Measurements from ENCODE around the gene DOCK4. TPM values are rescaled to one million over a fixed set of nuclear protein-coding genes. Genes with fewer than 3 reads are reported as not detected.

DOCK4 gene
- total and polyA plus RNA-seq, 10 of the 15 experiments (the other 5 are each of a cell fraction or from before 2014, with no cell fraction given): 0.03 to 0.73 (median 0.38) TPM

DNA sequence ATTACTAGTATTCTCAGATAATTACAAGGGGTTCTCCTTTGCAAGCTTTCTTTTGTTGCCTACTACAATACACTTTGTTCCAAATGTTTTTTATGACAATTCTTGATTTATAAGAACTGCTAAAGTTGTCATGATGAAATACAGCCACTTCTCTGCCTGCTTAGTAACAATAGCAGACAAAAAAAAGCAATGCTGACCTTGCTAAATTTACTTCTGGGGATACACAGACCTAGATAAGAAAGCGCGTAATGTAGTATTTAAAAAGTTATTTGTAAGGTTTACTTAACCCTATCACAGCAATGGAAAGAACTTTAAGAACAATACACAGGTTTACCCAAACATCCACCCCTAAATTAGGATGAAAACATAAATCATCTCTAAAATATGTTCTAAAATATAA lies 311.1 kb downstream of the DOCK4 start (continued):
- TF ChIP-seq, protein P1, sequence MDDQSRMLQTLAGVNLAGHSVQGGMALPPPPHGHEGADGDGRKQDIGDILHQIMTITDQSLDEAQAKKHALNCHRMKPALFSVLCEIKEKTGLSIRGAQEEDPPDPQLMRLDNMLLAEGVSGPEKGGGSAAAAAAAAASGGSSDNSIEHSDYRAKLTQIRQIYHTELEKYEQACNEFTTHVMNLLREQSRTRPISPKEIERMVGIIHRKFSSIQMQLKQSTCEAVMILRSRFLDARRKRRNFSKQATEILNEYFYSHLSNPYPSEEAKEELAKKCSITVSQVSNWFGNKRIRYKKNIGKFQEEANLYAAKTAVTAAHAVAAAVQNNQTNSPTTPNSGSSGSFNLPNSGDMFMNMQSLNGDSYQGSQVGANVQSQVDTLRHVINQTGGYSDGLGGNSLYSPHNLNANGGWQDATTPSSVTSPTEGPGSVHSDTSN (IDR thresholded peaks at IDR 0.05; ENCODE audit: insufficient replicate concordance, low read depth, low read length): no peak
- no peak for TF ChIP-seq NR2C1 (IDR thresholded peaks at IDR 0.05)

DNA sequence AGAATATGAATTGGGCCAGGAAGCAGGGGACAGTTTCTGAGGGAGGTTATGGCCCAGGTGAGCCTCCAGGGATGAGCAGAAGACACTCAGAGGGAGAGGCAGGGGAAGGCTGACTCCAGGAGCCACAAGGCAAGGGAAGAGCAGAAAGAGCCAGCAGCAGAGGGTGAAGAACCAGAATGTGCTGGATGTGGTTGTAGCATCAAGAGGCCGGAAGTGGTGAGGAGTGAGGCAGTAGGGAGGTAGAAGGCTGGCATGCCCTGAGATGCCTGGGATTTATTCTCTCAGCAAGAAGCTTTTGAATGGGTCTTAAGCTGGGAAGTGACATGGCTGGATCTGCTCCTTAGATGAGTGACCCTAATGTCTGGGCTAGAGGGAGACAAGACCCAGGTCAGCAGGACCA lies 311.7 kb downstream of the DOCK4 start:
- ATAC-seq: no peak
- no peak for FAIRE-seq
- no peaks in the 10 kb centered on the region for H3K27me3 ChIP-seq (replicated peaks in 1 of 2; ENCODE audit: control insufficient read depth in 2 of 2, insufficient read depth in 2 of 2, low read length in 1 of 2)
- ChIA-PET RAD21 (ENCODE audit: unreplicated experiment) (no interaction called here), SMC1A (ENCODE audit: uncharacterized antibody, unreplicated experiment) (interaction anchor here (0.7 kb wide), 1 partner anchor 27 kb away, joined by 4 read pairs; no protein-coding TSS in a partner anchor), CTCF (no interaction called here), POLR2A (no interaction called here)
- in situ Hi-C loops (cut with MboI) (no loop called here), intact Hi-C loops (cut with micrococcal nuclease; ENCODE audit: unreplicated experiment) (no loop called here)
- H3K9ac ChIP-seq (ENCODE audit: control insufficient read depth, insufficient read depth, low read length): no peak overlapping the region
- H3K36me3 ChIP-seq (ENCODE audit: control insufficient read depth in 2 of 2, insufficient read depth in 2 of 2, low read length in 1 of 2): no peaks in the 10 kb centered on the region
- H3K4me2 ChIP-seq (ENCODE audit: control insufficient read depth, insufficient read depth): no peak overlapping the region
- H3K4me3 ChIP-seq: no peak overlapping the region
- no peaks in the 10 kb centered on the region for H3K9me3 ChIP-seq (replicated peaks; ENCODE audit: control insufficient read depth, insufficient read depth, low read length)
- DNase-seq (ENCODE audit: low read depth, low spot score): no peak
- 45% methylated on average over 1 of the region's 1 CpG for WGBS (ENCODE audit: insufficient coverage, insufficient replicate concordance, low lambda C conversion rate, missing lambda C conversion rate)
- no peaks in the 10 kb centered on the region for H3K79me2 ChIP-seq (ENCODE audit: control insufficient read depth, insufficient read depth, low read length)
- no peaks in the 10 kb centered on the region for H4K20me1 ChIP-seq (ENCODE audit: control insufficient read depth, insufficient read depth)
- no peak overlapping the region for H2AFZ ChIP-seq (ENCODE audit: control insufficient read depth, low read depth, low read length)
- H3K27ac ChIP-seq (ENCODE audit: control insufficient read depth, insufficient read depth): no peak overlapping the region
- BruUV-seq (replicated peaks): no TSS peak
- no peaks in the 10 kb centered on the region for H3K4me1 ChIP-seq (ENCODE audit: control insufficient read depth, insufficient read depth, low read length)
- TF ChIP-seq SREBF1 (IDR thresholded peaks at IDR 0.05; ENCODE audit: low read length) (no peak), GATAD2B (conservative IDR thresholded peaks at IDR 0.05; ENCODE audit: low read depth) (no peak), KAT2A (conservative IDR thresholded peaks at IDR 0.05; ENCODE audit: control insufficient read depth, low read depth, low read length) (no peak), SMARCA5 (IDR thresholded peaks at IDR 0.05) (no peak), JUND (IDR thresholded peaks at IDR 0.05; ENCODE audit: low read depth, low read length) (no peak), NFYB (IDR thresholded peaks at IDR 0.05; ENCODE audit: insufficient read depth, low read depth, low read length) (no peak), NFIC (IDR thresholded peaks at IDR 0.05; ENCODE audit: low read depth, low read length) (no peak), CHD1 (IDR thresholded peaks at IDR 0.05; ENCODE audit: low read depth, low read length) (no peak), RAD51 (IDR thresholded peaks at IDR 0.05) (no peak), SREBF2 (IDR thresholded peaks at IDR 0.05; ENCODE audit: low read length) (no peak), BCL11A (IDR thresholded peaks at IDR 0.05; ENCODE audit: low read depth, low read length) (no peak), SMAD1 (IDR thresholded peaks at IDR 0.05; ENCODE audit: low read depth, partially characterized antibody) (no peak), HDAC2 (IDR thresholded peaks at IDR 0.05) (no peak), TARDBP (IDR thresholded peaks at IDR 0.05; ENCODE audit: borderline replicate concordance) (no peak)
- TF ChIP-seq, protein P2, sequence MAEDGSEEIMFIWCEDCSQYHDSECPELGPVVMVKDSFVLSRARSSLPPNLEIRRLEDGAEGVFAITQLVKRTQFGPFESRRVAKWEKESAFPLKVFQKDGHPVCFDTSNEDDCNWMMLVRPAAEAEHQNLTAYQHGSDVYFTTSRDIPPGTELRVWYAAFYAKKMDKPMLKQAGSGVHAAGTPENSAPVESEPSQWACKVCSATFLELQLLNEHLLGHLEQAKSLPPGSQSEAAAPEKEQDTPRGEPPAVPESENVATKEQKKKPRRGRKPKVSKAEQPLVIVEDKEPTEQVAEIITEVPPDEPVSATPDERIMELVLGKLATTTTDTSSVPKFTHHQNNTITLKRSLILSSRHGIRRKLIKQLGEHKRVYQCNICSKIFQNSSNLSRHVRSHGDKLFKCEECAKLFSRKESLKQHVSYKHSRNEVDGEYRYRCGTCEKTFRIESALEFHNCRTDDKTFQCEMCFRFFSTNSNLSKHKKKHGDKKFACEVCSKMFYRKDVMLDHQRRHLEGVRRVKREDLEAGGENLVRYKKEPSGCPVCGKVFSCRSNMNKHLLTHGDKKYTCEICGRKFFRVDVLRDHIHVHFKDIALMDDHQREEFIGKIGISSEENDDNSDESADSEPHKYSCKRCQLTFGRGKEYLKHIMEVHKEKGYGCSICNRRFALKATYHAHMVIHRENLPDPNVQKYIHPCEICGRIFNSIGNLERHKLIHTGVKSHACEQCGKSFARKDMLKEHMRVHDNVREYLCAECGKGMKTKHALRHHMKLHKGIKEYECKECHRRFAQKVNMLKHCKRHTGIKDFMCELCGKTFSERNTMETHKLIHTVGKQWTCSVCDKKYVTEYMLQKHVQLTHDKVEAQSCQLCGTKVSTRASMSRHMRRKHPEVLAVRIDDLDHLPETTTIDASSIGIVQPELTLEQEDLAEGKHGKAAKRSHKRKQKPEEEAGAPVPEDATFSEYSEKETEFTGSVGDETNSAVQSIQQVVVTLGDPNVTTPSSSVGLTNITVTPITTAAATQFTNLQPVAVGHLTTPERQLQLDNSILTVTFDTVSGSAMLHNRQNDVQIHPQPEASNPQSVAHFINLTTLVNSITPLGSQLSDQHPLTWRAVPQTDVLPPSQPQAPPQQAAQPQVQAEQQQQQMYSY (CRISPR knock-in tag; IDR thresholded peaks at IDR 0.05): no peak
- TF ChIP-seq, protein P3, sequence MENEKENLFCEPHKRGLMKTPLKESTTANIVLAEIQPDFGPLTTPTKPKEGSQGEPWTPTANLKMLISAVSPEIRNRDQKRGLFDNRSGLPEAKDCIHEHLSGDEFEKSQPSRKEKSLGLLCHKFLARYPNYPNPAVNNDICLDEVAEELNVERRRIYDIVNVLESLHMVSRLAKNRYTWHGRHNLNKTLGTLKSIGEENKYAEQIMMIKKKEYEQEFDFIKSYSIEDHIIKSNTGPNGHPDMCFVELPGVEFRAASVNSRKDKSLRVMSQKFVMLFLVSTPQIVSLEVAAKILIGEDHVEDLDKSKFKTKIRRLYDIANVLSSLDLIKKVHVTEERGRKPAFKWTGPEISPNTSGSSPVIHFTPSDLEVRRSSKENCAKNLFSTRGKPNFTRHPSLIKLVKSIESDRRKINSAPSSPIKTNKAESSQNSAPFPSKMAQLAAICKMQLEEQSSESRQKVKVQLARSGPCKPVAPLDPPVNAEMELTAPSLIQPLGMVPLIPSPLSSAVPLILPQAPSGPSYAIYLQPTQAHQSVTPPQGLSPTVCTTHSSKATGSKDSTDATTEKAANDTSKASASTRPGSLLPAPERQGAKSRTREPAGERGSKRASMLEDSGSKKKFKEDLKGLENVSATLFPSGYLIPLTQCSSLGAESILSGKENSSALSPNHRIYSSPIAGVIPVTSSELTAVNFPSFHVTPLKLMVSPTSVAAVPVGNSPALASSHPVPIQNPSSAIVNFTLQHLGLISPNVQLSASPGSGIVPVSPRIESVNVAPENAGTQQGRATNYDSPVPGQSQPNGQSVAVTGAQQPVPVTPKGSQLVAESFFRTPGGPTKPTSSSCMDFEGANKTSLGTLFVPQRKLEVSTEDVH (IDR thresholded peaks at IDR 0.05; ENCODE audit: low read depth, partially characterized antibody): no peak
